Measurements from ENCODE around the gene MAGEF1. TPM values are rescaled to one million over a fixed set of nuclear protein-coding genes. Genes with fewer than 3 reads are reported as not detected.

The MAGEF1 gene
- total RNA-seq, 1 donor from 2014 or later, result 16.0 TPM

DNA sequence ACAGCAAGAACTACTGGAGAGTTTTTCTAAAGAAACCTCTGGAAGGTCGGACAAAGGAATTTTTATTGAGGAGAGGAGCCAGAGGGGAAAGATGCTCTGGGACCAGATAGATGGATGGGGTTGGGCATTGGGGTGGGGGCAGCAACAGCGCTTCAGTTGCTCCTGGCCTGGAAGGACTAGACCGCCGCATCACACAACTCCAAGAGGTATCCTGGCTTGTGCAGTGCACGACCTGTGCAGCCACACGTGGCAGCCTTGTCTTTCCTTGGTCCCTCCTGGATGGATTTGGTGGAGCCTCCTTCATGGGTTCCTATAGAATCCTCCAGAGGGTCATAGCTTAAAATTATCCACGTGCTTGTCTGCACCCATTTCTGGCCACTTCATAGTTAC is 23.0 kb downstream of the MAGEF1 start:
- H3K27ac Mint-ChIP-seq, result no peak overlapping the region
- DNase-seq (ENCODE audit: low spot score), result no peak
- intact Hi-C loops (cut with micrococcal nuclease), result no loop called here
- H3K27me3 Mint-ChIP-seq (ENCODE audit: low read depth), result peaks cover 6% of the 10 kb centered on the region
- no peaks in the 10 kb centered on the region for H3K36me3 Mint-ChIP-seq (ENCODE audit: low read depth)
- H3K9me3 Mint-ChIP-seq, result no peaks in the 10 kb centered on the region
- no peaks in the 10 kb centered on the region for H3K4me1 Mint-ChIP-seq (ENCODE audit: low read depth)
- H3K4me3 Mint-ChIP-seq (ENCODE audit: low read depth), result no peak overlapping the region

DNA sequence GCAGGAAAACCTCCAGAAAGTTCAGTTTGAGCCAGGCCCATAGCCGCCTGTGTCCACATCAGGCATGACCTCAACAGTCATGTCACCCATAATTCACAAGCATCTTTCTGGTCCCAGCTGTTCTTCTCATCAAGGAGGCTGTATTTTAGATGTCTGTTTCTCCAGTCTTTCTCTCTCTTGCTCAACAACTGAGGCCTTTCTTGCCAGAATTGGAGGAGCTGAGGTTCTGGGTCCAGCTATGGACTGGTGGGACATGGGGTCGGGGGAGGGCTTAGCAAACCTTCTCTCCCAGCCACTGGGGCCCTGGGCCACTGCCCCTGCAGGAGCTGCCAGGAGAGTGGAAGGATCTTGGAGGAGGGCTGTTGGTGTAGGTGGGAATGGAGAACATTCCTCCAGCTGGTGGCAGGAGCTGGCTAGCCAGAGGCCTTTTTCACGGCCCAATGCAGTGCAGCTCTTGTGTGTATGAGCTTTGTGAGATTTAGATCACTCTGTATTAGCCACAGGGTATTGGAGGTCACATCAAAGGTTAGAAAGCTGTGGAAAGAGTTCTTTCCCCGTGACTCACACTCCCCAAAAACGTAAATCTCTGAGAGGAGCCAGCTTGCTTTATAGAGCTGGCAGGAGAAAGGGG is 23.5 kb downstream of the MAGEF1 start:
- no peaks in the 10 kb centered on the region for H3K9me3 Mint-ChIP-seq
- no peak for DNase-seq (ENCODE audit: low spot score)
- no peak overlapping the region for H3K27ac Mint-ChIP-seq
- no peaks in the 10 kb centered on the region for H3K4me1 Mint-ChIP-seq (ENCODE audit: low read depth)
- H3K4me3 Mint-ChIP-seq (ENCODE audit: low read depth), result no peak overlapping the region
- intact Hi-C loops (cut with micrococcal nuclease), result no loop called here
- peaks cover 4% of the 10 kb centered on the region for H3K27me3 Mint-ChIP-seq (ENCODE audit: low read depth)
- no peaks in the 10 kb centered on the region for H3K36me3 Mint-ChIP-seq (ENCODE audit: low read depth)

DNA sequence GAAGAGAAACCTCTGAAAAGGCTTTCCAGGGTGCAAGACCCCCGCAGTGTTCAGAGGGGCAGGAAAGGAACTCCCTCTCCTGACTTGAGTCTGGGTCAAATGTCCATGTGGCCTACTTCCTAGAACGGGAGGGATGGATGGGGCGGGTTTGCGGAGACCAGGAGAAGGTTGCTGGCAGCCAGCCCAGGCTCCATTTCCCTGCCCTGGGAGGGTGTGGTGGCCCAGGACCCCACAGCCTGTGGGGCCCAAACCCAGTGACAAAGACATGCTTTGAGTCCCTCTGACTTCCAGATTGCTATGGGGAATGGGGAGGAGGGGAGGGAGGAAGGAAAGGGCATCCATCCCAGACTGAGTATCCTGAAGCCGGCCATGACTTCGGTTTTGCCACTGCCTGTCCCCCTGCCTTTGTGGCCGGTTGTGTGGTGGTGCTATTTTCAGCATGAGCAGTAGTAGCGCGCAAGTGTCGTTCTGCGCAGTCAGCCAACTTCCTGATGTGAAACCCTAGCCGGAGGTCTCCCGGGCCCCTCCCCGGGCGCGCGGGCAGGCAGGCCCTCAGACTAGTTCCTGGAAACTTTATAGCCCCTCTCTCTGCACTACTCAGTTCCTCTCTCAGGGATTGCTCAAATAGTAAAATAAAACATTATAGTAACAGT is 24.4 kb downstream of the MAGEF1 start:
- no peak for DNase-seq (ENCODE audit: low spot score)

DNA sequence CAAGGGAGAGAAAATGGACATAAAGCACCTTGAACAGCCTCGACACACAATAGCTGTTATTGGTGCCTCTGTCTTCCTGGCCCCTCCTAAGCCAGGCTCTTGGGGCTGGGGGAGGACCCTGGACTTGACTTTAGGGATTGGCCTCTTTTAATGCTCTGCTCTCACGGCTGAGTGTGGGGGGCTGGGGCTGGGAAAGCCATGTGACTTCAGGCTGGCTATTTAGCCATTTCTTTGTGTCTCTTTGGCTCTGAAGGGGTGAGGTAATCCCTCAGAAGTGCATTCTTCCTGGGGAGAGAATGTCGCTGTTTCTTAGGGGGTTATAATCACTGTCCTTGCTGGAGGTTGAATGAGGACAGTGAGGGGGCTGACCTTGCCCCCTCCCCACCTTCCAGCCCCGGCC is 26.2 kb downstream of the MAGEF1 start:
- Mint-ChIP-seq H3K27ac (no peak overlapping the region), H3K4me3 (ENCODE audit: low read depth) (no peak overlapping the region), H3K27me3 (ENCODE audit: low read depth) (peaks cover 6% of the 10 kb centered on the region), H3K9me3 (no peaks in the 10 kb centered on the region), H3K36me3 (ENCODE audit: low read depth) (no peaks in the 10 kb centered on the region), H3K4me1 (ENCODE audit: low read depth) (no peaks in the 10 kb centered on the region)
- no peak for DNase-seq (ENCODE audit: low spot score)
- intact Hi-C loops (cut with micrococcal nuclease), result no loop called here

More for the DNA sequence above, 24.4 kb downstream of the MAGEF1 start:
- no peaks in the 10 kb centered on the region for H3K4me1 Mint-ChIP-seq (ENCODE audit: low read depth)
- intact Hi-C loops (cut with micrococcal nuclease), result no loop called here
- H3K9me3 Mint-ChIP-seq, result no peaks in the 10 kb centered on the region
- peaks cover 4% of the 10 kb centered on the region for H3K27me3 Mint-ChIP-seq (ENCODE audit: low read depth)
- H3K4me3 Mint-ChIP-seq (ENCODE audit: low read depth), result no peak overlapping the region
- no peak overlapping the region for H3K27ac Mint-ChIP-seq
- H3K36me3 Mint-ChIP-seq (ENCODE audit: low read depth), result no peaks in the 10 kb centered on the region

DNA sequence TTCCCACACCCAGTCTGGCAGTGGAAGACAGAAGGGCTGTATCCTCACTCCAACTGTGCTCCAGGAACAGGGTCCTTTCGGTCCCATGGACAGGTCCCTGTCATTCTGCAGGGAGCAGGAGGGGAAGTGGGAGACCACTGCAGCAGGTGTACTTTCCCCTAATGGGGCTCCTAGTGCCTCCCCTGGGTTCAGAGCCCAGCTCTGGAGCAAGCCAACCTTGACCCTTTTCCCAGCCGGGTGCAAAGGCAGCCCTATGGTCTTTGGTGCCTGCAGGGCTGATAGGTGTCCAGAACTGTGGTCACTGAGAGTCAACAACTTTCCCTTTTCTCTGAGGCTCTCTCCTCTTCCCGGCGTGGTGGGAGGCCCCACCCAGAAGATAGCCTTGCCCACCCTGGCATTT is 26.8 kb downstream of the MAGEF1 start:
- Mint-ChIP-seq H3K27me3 (ENCODE audit: low read depth) (peaks cover 6% of the 10 kb centered on the region), H3K36me3 (ENCODE audit: low read depth) (no peaks in the 10 kb centered on the region), H3K9me3 (no peaks in the 10 kb centered on the region), H3K27ac (no peak overlapping the region), H3K4me1 (ENCODE audit: low read depth) (no peaks in the 10 kb centered on the region), H3K4me3 (ENCODE audit: low read depth) (no peak overlapping the region)
- no peak for DNase-seq (ENCODE audit: low spot score)
- intact Hi-C loops (cut with micrococcal nuclease), result no loop called here

DNA sequence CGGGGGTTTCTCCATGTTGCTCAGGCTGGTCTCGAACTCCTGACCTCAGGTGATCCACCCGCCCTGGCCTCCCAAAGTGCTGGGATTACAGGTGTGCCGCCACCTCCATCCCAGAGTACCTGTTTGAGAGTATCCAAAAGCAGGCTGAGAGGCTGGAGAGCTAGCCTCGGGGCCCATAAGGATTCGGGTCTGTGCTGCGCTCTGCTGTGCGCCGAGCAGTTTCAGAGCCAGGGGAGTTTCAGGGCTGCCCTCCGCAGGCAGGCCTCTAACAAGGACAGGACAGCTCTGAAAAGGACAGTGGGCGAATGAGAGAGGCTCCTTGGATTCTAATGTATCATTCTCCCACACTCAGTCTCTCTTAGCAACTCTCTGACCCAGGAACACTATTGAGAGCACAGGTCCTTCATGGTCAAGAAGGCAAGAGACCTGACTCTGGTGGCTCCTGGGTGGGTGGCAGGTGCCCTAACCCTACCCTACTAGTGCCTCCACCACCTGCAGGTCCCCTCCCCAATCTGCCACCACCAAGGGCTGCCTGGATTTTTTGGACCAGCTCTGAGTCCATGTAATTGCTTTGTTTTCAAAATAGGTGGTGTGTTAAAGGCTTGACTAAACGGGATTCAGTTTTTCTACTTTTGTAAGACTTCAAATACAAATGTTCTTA is 27.8 kb downstream of the MAGEF1 start:
- Mint-ChIP-seq H3K27ac (no peak overlapping the region), H3K9me3 (no peaks in the 10 kb centered on the region), H3K4me3 (ENCODE audit: low read depth) (no peak overlapping the region), H3K36me3 (ENCODE audit: low read depth) (no peaks in the 10 kb centered on the region), H3K27me3 (ENCODE audit: low read depth) (peaks cover 6% of the 10 kb centered on the region), H3K4me1 (ENCODE audit: low read depth) (no peaks in the 10 kb centered on the region)
- intact Hi-C loops (cut with micrococcal nuclease), result no loop called here
- no peak for DNase-seq (ENCODE audit: low spot score)

DNA sequence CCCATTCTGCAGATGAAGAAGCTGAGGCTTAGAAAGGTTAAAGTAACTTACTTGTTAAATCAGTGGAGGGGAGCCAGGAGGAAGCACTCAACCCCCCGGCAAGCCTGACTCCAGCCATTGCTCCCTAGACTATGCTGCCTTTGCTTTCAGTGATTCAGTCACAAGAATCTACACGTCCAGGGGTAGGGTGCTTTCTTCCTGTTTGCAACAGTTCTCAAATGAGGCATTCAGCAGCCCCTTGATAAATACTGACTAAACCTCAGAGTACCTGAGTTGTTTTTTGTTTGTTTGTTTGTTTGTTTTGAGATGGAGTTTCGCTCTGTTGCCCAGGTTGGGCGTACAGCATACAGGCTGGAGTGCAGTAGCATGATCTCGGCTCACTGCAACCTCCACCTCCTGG is 28.6 kb downstream of the MAGEF1 start:
- Mint-ChIP-seq H3K27me3 (ENCODE audit: low read depth) (peaks cover 6% of the 10 kb centered on the region), H3K9me3 (no peaks in the 10 kb centered on the region), H3K27ac (no peak overlapping the region), H3K36me3 (ENCODE audit: low read depth) (no peaks in the 10 kb centered on the region), H3K4me3 (ENCODE audit: low read depth) (no peak overlapping the region), H3K4me1 (ENCODE audit: low read depth) (no peaks in the 10 kb centered on the region)
- intact Hi-C loops (cut with micrococcal nuclease), result no loop called here
- DNase-seq (ENCODE audit: low spot score), result no peak

DNA sequence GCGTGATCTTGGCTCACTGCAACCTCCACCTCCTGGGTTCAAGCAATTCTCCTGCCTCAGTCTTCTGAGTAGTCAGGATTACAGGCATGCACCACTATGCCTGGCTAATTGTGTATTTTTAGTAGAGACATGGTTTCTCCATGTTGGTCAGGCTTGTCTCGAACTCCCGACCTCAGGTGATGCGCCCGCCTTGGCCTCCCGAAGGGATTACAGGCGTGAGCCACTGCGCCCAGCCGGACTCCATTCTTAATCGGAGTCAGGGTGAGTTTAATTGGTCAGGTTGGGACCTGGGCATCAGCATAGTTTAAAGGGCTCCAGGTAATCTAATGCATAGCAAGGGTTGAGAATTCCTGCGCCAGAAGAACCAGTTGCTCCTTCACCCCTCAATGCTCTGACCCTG is 29.2 kb downstream of the MAGEF1 start:
- DNase-seq (ENCODE audit: low spot score), result no peak
- intact Hi-C loops (cut with micrococcal nuclease), result no loop called here
- H3K9me3 Mint-ChIP-seq, result no peaks in the 10 kb centered on the region
- H3K27me3 Mint-ChIP-seq (ENCODE audit: low read depth), result peaks cover 6% of the 10 kb centered on the region
- H3K36me3 Mint-ChIP-seq (ENCODE audit: low read depth), result no peaks in the 10 kb centered on the region
- H3K27ac Mint-ChIP-seq, result no peak overlapping the region
- no peak overlapping the region for H3K4me3 Mint-ChIP-seq (ENCODE audit: low read depth)
- no peaks in the 10 kb centered on the region for H3K4me1 Mint-ChIP-seq (ENCODE audit: low read depth)

DNA sequence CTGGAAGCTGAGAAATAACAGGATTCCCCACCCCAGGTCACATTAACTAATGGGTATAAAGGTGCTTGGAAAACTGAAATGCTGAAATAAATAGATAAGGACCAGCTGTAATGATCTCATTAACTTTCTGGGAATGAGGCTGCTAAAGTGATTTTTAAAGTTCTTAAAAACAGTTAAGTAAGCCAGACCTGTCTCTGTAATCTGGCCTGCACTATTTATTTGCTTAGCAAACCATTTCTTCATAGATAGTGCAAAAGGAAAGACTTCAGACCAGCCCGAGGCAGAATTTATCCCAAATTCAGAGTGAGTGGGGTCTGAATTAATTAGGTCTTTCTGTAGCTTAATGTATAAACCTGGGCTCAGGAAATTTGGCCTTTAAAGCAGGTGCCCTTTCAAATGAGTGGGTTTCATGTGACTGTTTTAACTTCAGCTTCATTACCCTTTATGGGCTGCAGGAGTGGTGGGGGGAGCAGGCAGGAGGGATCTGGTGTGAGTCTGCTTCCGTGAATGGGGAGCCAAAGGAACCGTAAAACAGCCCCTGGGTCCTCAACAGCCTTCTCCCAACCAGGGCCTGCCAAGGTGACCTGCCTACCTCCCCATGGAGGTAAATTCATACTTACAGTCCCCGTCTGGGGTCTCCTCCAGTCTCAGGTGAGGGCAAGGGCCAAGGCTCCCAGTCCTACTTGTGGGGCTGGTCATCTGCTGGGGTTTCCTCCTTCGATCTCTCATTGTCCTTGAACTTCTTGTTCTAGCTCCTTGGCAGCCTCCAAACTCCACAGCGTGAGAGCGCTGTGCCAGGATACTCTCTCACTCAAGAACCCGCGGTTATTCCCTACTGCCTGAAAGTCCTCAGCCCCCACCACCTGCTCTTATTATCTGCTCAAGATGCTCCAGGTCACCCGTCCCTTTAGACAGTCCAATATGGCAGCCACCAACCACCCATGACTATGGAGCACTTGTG is 31.2 kb downstream of the MAGEF1 start:
- Mint-ChIP-seq H3K4me1 (ENCODE audit: low read depth) (no peaks in the 10 kb centered on the region), H3K4me3 (ENCODE audit: low read depth) (no peak overlapping the region), H3K9me3 (no peaks in the 10 kb centered on the region), H3K36me3 (ENCODE audit: low read depth) (no peaks in the 10 kb centered on the region), H3K27ac (no peak overlapping the region), H3K27me3 (ENCODE audit: low read depth) (peaks cover 10% of the 10 kb centered on the region)
- intact Hi-C loops (cut with micrococcal nuclease), result no loop called here
- DNase-seq (ENCODE audit: low spot score), result no peak

DNA sequence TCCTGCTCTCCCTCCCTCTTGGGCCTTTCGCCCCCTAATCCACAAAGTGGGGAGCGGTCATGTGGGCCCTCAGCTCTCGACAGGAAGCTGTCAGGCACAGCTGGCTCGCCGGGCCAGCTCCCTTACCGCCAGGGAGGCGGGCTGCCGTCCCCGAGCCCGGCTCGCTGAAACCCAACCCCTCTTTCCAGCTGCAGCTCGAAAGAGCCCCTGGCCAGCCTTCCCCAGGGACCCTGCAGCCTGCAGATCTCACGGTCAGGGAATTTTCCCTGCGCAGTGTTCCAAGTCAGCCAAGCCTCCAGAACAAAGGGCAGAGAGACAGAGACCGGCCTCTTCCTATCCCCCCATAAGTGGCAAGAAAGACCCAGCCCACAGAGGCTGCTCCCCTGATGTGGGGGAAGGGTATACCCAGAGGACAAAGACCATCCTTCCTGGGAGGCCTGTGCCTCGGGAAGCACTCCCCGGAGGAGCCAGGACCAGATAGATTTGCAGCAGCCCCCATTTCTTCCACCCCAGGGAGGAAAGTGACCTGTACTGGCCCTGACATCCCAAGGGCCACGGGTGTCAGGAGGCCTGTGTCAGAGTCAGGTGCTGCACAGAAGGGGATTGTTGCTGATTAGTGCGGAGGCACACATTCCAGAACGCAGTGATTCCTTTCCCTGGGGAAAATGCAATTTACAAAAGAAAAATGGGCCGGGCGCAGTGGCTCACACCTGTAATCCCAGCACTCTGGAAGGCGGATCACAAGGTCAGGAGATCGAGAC is 32.6 kb downstream of the MAGEF1 start:
- Mint-ChIP-seq H3K4me1 (ENCODE audit: low read depth) (no peaks in the 10 kb centered on the region), H3K4me3 (ENCODE audit: low read depth) (no peak overlapping the region), H3K9me3 (no peaks in the 10 kb centered on the region), H3K36me3 (ENCODE audit: low read depth) (no peaks in the 10 kb centered on the region), H3K27ac (no peak overlapping the region), H3K27me3 (ENCODE audit: low read depth) (peaks cover 16% of the 10 kb centered on the region)
- intact Hi-C loops (cut with micrococcal nuclease), result no loop called here
- no peak for DNase-seq (ENCODE audit: low spot score)

DNA sequence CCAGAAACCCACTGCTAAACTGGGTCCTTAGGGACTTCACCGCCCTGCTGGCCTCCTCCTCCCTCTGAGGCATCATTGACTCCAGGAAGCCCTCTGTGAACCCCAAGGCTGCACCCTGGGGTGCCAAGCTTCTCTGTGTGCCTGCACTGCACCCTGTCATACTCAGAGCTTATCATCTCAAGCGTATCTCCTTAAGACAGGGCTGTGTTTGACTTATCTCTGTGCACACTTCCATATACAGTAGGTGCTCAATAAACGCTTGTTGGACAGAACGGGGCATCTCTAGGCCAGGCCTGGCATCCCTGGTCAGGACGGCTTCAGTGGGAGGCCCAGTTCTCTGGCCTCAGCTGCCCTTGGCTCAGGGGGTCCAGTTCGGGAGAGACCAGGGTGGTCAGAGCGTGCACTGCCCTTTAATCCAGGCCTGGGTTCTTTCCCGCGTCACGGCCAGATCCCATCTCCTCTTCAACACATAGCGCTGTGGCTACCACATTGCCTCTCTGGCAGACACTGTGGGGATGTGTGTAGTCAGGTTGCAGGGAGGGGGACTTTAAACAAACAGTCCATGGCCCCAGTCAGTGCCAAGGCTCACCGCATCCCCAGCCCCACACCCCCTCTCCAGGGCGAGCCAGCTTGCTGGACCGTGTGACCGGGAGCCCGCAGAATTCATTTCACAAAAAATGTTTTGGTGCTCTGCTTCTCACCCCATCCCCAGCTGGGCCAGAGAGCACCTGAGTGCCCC is 33.4 kb downstream of the MAGEF1 start:
- Mint-ChIP-seq H3K27ac (no peak overlapping the region), H3K27me3 (ENCODE audit: low read depth) (peaks cover 19% of the 10 kb centered on the region), H3K4me3 (ENCODE audit: low read depth) (no peak overlapping the region), H3K9me3 (no peaks in the 10 kb centered on the region), H3K36me3 (ENCODE audit: low read depth) (no peaks in the 10 kb centered on the region), H3K4me1 (ENCODE audit: low read depth) (no peaks in the 10 kb centered on the region)
- DNase-seq (ENCODE audit: low spot score), result no peak
- intact Hi-C loops (cut with micrococcal nuclease), result no loop called here
